ENCODE measurements around the gene ZSCAN21.

Gene ZSCAN21

DNA sequence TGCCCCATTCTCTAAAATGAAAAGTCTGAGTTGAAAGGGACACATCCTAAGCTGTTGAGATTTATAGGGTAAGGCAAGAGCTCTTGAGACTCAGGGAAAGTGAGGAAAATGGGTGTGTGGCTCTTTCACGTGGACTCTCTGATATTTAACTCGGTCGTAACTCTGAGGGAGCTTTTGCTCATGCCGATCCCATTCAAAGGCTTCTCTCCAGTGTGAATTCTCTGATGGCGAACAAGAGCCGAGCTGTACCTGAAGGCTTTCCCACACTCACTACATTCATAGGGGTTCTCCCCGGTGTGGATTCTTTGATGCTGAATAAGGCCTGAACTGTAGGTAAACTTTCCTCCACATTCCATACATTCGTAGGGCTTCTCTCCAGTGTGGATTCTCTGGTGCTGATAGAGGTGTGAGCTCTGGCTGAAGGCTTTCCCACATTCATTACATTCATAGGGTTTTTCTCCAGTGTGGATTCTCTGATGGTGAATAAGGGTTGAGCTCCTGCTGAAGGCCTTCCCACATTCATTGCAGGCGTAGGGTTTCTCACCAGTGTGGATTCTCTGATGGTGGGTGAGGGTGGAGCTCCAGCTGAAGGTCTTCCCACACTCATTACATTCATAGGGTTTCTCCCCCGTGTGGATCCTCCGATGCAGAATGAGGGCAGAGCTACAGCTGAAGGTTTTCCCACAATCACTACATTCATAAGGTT, 21.6 kb downstream of the ZSCAN21 start:
- Histone ChIP-seq H3K9ac (no peak overlapping the region), H3K79me2 (no peaks in the 10 kb centered on the region), H3K9me3 (ENCODE audit: control insufficient read depth, low read length) (no peaks in the 10 kb centered on the region), H3K36me3 (ENCODE audit: control insufficient read depth, insufficient read depth, low read length) (peaks cover 9% of the 10 kb centered on the region), H2AFZ (no peak overlapping the region), H3K27me3 (ENCODE audit: control insufficient read depth, insufficient read depth, low read length) (no peaks in the 10 kb centered on the region), H3K4me3 (ENCODE audit: low read depth, low read length) (no peak overlapping the region), H3K27ac (no peak overlapping the region), H3K4me2 (ENCODE audit: low read length) (no peak overlapping the region), H3K4me1 (no peaks in the 10 kb centered on the region)
- TF ChIP-seq, protein P1, sequence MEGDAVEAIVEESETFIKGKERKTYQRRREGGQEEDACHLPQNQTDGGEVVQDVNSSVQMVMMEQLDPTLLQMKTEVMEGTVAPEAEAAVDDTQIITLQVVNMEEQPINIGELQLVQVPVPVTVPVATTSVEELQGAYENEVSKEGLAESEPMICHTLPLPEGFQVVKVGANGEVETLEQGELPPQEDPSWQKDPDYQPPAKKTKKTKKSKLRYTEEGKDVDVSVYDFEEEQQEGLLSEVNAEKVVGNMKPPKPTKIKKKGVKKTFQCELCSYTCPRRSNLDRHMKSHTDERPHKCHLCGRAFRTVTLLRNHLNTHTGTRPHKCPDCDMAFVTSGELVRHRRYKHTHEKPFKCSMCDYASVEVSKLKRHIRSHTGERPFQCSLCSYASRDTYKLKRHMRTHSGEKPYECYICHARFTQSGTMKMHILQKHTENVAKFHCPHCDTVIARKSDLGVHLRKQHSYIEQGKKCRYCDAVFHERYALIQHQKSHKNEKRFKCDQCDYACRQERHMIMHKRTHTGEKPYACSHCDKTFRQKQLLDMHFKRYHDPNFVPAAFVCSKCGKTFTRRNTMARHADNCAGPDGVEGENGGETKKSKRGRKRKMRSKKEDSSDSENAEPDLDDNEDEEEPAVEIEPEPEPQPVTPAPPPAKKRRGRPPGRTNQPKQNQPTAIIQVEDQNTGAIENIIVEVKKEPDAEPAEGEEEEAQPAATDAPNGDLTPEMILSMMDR (IDR thresholded peaks at IDR 0.05) = no peak

DNA sequence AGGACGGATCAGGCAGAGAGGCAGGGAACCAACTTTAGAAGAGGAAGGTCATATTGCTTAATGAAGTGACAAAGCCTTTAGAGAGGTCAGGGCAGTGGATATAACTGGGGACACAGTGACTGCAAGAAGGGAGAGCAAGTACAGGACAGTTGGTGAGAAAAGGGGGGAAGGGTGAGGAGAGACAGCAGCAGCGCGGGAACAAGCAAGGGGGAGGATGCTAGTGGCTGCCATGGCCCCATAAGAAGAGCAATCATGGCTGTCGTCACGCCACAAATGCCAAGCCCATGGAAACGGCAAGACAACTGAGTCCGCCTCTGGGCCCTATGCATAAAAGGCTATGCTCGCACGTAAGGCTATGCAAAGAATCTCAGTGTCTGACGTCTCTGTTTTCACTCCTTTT, 22.9 kb downstream of the ZSCAN21 start:
- no peak overlapping the region for H3K27ac ChIP-seq
- H3K9ac ChIP-seq = no peak overlapping the region
- TF ChIP-seq, protein P1 (IDR thresholded peaks at IDR 0.05) = no peak
- H3K79me2 ChIP-seq = no peaks in the 10 kb centered on the region
- no peaks in the 10 kb centered on the region for H3K27me3 ChIP-seq (ENCODE audit: control insufficient read depth, insufficient read depth, low read length)
- H3K4me3 ChIP-seq (ENCODE audit: low read depth, low read length) = no peak overlapping the region
- no peak overlapping the region for H3K4me2 ChIP-seq (ENCODE audit: low read length)
- no peaks in the 10 kb centered on the region for H3K9me3 ChIP-seq (ENCODE audit: control insufficient read depth, low read length)
- H2AFZ ChIP-seq = no peak overlapping the region
- H3K4me1 ChIP-seq = no peaks in the 10 kb centered on the region
- H3K36me3 ChIP-seq (ENCODE audit: control insufficient read depth, insufficient read depth, low read length) = peaks cover 9% of the 10 kb centered on the region

DNA sequence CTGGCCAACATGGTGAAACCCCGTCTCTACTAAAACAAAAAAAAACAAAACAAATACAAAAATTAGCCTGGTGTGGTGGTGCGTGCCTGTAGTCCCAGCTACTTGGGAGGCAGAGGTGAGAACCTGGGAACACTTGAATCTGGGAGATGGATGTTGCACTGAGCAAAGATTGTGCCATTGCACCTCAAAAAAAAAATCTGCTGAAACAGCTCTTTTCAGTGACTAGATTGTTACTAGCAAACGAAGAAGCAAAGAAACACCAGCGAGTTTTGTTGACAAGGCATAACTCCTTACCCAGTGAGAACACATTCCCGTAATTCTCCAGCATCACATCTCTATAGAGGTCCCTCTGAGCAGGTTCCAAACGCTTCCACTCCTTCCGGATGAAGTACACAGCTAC, 25.3 kb downstream of the ZSCAN21 start:
- Histone ChIP-seq H3K9ac (no peak overlapping the region), H3K4me3 (ENCODE audit: low read depth, low read length) (no peak overlapping the region), H2AFZ (no peak overlapping the region), H3K79me2 (peaks cover 7% of the 10 kb centered on the region), H3K9me3 (ENCODE audit: control insufficient read depth, low read length) (no peaks in the 10 kb centered on the region), H3K27ac (no peak overlapping the region), H3K4me1 (no peaks in the 10 kb centered on the region), H3K27me3 (ENCODE audit: control insufficient read depth, insufficient read depth, low read length) (no peaks in the 10 kb centered on the region), H3K36me3 (ENCODE audit: control insufficient read depth, insufficient read depth, low read length) (peaks cover 9% of the 10 kb centered on the region), H3K4me2 (ENCODE audit: low read length) (no peak overlapping the region)
- TF ChIP-seq, protein P1 (IDR thresholded peaks at IDR 0.05) = no peak

DNA sequence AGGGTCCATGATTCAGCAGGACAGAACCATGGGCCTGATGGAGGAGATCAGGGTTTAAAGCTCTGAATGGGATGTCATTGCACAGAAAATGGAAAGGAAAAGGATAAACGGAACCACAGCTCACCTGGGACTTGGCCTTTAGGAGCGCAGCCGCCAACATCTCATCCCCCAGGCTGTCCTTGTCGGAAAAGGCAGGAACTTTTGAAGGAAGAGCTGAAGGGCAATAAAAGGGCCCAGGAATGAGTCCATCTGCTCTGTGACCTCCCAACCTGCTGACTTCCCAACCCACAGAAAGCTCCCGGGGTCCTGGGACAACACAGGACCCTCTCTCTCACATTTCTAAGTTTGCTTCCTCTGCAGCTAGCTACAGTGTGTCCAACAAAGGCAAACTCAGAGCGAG, 25.8 kb downstream of the ZSCAN21 start:
- H3K4me3 ChIP-seq (ENCODE audit: low read depth, low read length) = no peak overlapping the region
- no peak overlapping the region for H3K9ac ChIP-seq
- no peak overlapping the region for H2AFZ ChIP-seq
- no peaks in the 10 kb centered on the region for H3K9me3 ChIP-seq (ENCODE audit: control insufficient read depth, low read length)
- TF ChIP-seq, protein P1 (IDR thresholded peaks at IDR 0.05) = no peak
- no peak overlapping the region for H3K4me2 ChIP-seq (ENCODE audit: low read length)
- no peak overlapping the region for H3K27ac ChIP-seq
- peaks cover 12% of the 10 kb centered on the region for H3K79me2 ChIP-seq
- peaks cover 9% of the 10 kb centered on the region for H3K36me3 ChIP-seq (ENCODE audit: control insufficient read depth, insufficient read depth, low read length)
- peaks cover 2% of the 10 kb centered on the region for H3K4me1 ChIP-seq
- no peaks in the 10 kb centered on the region for H3K27me3 ChIP-seq (ENCODE audit: control insufficient read depth, insufficient read depth, low read length)

DNA sequence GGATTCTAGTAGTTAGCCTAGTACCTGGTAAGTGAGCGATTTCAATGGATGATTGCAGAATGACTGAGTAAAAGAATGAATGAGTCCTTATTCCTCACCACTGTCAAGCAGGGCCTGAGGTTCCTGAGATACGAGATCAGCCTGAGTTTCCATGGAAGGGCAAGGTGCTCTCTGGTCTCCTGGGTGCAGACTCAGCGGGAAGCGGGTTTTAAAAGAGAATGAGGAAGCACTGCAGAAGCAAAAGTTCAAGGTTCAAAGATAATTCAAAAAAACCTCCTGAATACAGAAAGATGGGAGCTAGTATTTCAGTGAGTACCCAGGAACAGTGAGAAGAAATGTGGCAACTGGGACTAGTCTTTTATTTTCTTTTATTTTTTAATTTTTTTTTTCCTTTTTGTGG, 27.6 kb downstream of the ZSCAN21 start:
- Histone ChIP-seq H3K4me2 (ENCODE audit: low read length) (no peak overlapping the region), H3K36me3 (ENCODE audit: control insufficient read depth, insufficient read depth, low read length) (peaks cover 1% of the 10 kb centered on the region), H3K27ac (no peak overlapping the region), H3K9me3 (ENCODE audit: control insufficient read depth, low read length) (no peaks in the 10 kb centered on the region), H3K4me3 (ENCODE audit: low read depth, low read length) (no peak overlapping the region), H3K4me1 (peaks cover 5% of the 10 kb centered on the region), H2AFZ (no peak overlapping the region), H3K9ac (no peak overlapping the region), H3K27me3 (ENCODE audit: control insufficient read depth, insufficient read depth, low read length) (no peaks in the 10 kb centered on the region), H3K79me2 (peaks cover 19% of the 10 kb centered on the region)
- TF ChIP-seq, protein P1 (IDR thresholded peaks at IDR 0.05) = no peak

Measured in parathyroid adenoma (tissue), 2 donors.